Astrocyte (in vitro differentiated cells and primary cell): Measurements from ENCODE around the gene HSP90AA1. TPM values are rescaled to one million over a fixed set of nuclear protein-coding genes. Genes with fewer than 3 reads are reported as not detected.

ENCODE experiments used
- DNase-seq: peaks from one replicate; pipeline ENCODE4 v3.0.0-alpha.2; 2010; ENCODE audit warnings: low read depth
- FAIRE-seq: peaks from 2 replicates; lab custom pipeline; 2011; peaks lifted over from hg19 to GRCh38; lab: Jason Lieb, UNC
- H2AFZ ChIP-seq: 2 replicates; pipeline ENCODE4 v1.6.0; 2012; ENCODE audit warnings: low read depth, low read length, inconsistent platforms
- H3K27ac ChIP-seq: 2 replicates; pipeline ENCODE4 v1.5.1; 2011; ENCODE audit warnings: low read depth, low read length, inconsistent platforms
- H3K27me3 ChIP-seq: 2 replicates; pipeline ENCODE4 v1.6.0; 2011; ENCODE audit warnings: low read length, inconsistent platforms; ENCODE audit not compliant: insufficient read depth
- H3K36me3 ChIP-seq: 2 replicates; pipeline ENCODE4 v1.5.1; 2011; ENCODE audit warnings: low read length, inconsistent platforms; ENCODE audit not compliant: insufficient read depth
- H3K4me1 ChIP-seq: 2 replicates; pipeline ENCODE4 v1.5.1; 2011; ENCODE audit warnings: low read length, inconsistent platforms; ENCODE audit not compliant: insufficient read depth
- H3K4me2 ChIP-seq: 2 replicates; pipeline ENCODE4 v1.6.0; 2012; ENCODE audit warnings: low read length, inconsistent platforms
- H3K4me3 ChIP-seq: 2 replicates; pipeline ENCODE4 v1.5.1; 2011; ENCODE audit warnings: low read depth, mild to moderate bottlenecking, low read length, inconsistent platforms; ENCODE audit not compliant: insufficient read depth
- H3K79me2 ChIP-seq: 2 replicates; pipeline ENCODE4 v1.6.0; 2012; ENCODE audit warnings: mild to moderate bottlenecking, low read length, inconsistent platforms; ENCODE audit not compliant: insufficient read depth
- H3K9ac ChIP-seq: 2 replicates; pipeline ENCODE4 v1.6.0; 2012; ENCODE audit warnings: mild to moderate bottlenecking, low read length, inconsistent platforms
- H3K9me3 ChIP-seq: 2 replicates; pipeline ENCODE4 v1.5.1; 2012; ENCODE audit warnings: low read depth, mild to moderate bottlenecking, low read length, inconsistent platforms; ENCODE audit not compliant: insufficient read depth
- H4K20me1 ChIP-seq: 2 replicates; pipeline ENCODE4 v1.6.0; 2012; ENCODE audit warnings: low read length, inconsistent platforms; ENCODE audit not compliant: insufficient read depth
- H3K27ac Mint-ChIP-seq: one replicate; pipeline ENCODE4 v1.8.0; 2021; ENCODE audit warnings: mild to moderate bottlenecking, mixed read lengths; ENCODE audit not compliant: unreplicated experiment
- H3K27me3 Mint-ChIP-seq: one replicate; pipeline ENCODE4 v1.8.0; 2021; ENCODE audit warnings: low read depth, mixed read lengths; ENCODE audit not compliant: unreplicated experiment
- H3K36me3 Mint-ChIP-seq: one replicate; pipeline ENCODE4 v1.8.0; 2021; ENCODE audit warnings: low read depth, mixed read lengths; ENCODE audit not compliant: unreplicated experiment
- H3K4me1 Mint-ChIP-seq: one replicate; pipeline ENCODE4 v1.8.0; 2021; ENCODE audit warnings: low read depth, mixed read lengths; ENCODE audit not compliant: unreplicated experiment
- H3K4me3 Mint-ChIP-seq: one replicate; pipeline ENCODE4 v1.8.0; 2021; ENCODE audit warnings: mild to moderate bottlenecking, moderate library complexity, mixed read lengths; ENCODE audit not compliant: unreplicated experiment
- H3K9me3 Mint-ChIP-seq: one replicate; pipeline ENCODE4 v1.8.0; 2021; ENCODE audit warnings: mild to moderate bottlenecking, mixed read lengths; ENCODE audit not compliant: unreplicated experiment
- EZH2 ChIP-seq: IDR thresholded peaks from 2 replicates; pipeline ENCODE4 v1.6.1; 2012; ENCODE audit warnings: mild to moderate bottlenecking, low read length, inconsistent platforms; ENCODE audit not compliant: insufficient read depth
- total RNA-seq: library from RNA; stranded (reverse); gene quantifications from 2 replicates; pipeline ENCODE4 v1.2.1, GENCODE V29; 2021
- TF ChIP-seq, protein P1 (sequence below): IDR thresholded peaks from 2 replicates; pipeline ENCODE4 v1.5.1; 2011; ENCODE audit warnings: low read depth, mild to moderate bottlenecking, inconsistent platforms, low read length, moderate library complexity; ENCODE audit not compliant: insufficient read depth

HSP90AA1 gene
- total RNA-seq, 1 donor from 2014 or later, result 428 TPM

GRCh38 chr14:102034301-102034700 is 52.5 kb downstream of the HSP90AA1 start:
- Histone ChIP-seq H3K4me3 (no peak overlapping the region), H3K9me3 (no peaks in the 10 kb centered on the region), H3K27me3 (no peaks in the 10 kb centered on the region), H4K20me1 (peaks cover 43% of the 10 kb centered on the region), H3K4me2 (no peak overlapping the region), H2AFZ (no peak overlapping the region), H3K79me2 (peaks cover 25% of the 10 kb centered on the region), H3K27ac (no peak overlapping the region), H3K4me1 (peaks cover 5% of the 10 kb centered on the region), H3K36me3 (peaks cover 82% of the 10 kb centered on the region), H3K9ac (no peak overlapping the region)
- TF ChIP-seq EZH2, result no peak
- TF ChIP-seq, protein P1, sequence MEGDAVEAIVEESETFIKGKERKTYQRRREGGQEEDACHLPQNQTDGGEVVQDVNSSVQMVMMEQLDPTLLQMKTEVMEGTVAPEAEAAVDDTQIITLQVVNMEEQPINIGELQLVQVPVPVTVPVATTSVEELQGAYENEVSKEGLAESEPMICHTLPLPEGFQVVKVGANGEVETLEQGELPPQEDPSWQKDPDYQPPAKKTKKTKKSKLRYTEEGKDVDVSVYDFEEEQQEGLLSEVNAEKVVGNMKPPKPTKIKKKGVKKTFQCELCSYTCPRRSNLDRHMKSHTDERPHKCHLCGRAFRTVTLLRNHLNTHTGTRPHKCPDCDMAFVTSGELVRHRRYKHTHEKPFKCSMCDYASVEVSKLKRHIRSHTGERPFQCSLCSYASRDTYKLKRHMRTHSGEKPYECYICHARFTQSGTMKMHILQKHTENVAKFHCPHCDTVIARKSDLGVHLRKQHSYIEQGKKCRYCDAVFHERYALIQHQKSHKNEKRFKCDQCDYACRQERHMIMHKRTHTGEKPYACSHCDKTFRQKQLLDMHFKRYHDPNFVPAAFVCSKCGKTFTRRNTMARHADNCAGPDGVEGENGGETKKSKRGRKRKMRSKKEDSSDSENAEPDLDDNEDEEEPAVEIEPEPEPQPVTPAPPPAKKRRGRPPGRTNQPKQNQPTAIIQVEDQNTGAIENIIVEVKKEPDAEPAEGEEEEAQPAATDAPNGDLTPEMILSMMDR, result no peak
- Mint-ChIP-seq H3K4me1 (peaks cover 7% of the 10 kb centered on the region), H3K27ac (peak overlapping the region; percentile 36), H3K27me3 (no peaks in the 10 kb centered on the region), H3K4me3 (no peak overlapping the region), H3K36me3 (peaks cover 36% of the 10 kb centered on the region), H3K9me3 (no peaks in the 10 kb centered on the region)
- DNase-seq (no peak), FAIRE-seq (no peak)

DNA sequence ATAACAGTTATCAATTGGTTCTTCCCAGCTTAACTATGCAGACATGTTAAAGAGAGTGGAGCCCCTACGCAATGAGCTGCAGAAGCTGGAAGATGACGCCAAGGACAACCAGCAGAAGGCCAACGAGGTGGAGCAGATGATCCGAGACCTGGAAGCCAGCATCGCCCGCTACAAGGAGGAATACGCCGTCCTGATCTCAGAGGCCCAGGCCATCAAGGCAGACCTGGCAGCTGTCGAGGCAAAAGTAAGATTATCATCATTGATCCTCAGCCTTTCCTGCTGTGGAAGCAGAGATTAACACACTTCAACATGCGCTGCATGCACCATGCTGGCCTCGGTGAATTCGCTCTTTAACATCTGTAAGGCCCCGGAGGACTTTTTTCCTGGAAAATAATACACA is 53.6 kb downstream of the HSP90AA1 start:
- H3K27me3 ChIP-seq, result no peaks in the 10 kb centered on the region
- Mint-ChIP-seq H3K36me3 (peaks cover 41% of the 10 kb centered on the region), H3K4me3 (no peak overlapping the region), H3K9me3 (no peaks in the 10 kb centered on the region), H3K27me3 (no peaks in the 10 kb centered on the region), H3K4me1 (peaks cover 17% of the 10 kb centered on the region), H3K27ac (no peak overlapping the region)
- peaks cover 45% of the 10 kb centered on the region for H4K20me1 ChIP-seq
- TF ChIP-seq, protein P1, result no peak
- TF ChIP-seq EZH2, result no peak
- no peaks in the 10 kb centered on the region for H3K9me3 ChIP-seq
- no peak for DNase-seq
- H3K4me2 ChIP-seq, result no peak overlapping the region
- H3K9ac ChIP-seq, result no peak overlapping the region
- H3K27ac ChIP-seq, result no peak overlapping the region
- H3K36me3 ChIP-seq, result peaks cover 74% of the 10 kb centered on the region
- peaks cover 22% of the 10 kb centered on the region for H3K79me2 ChIP-seq
- H3K4me3 ChIP-seq, result no peak overlapping the region
- no peak overlapping the region for H2AFZ ChIP-seq
- FAIRE-seq, result no peak
- peaks cover 16% of the 10 kb centered on the region for H3K4me1 ChIP-seq

Other genes with a start within 250 kb of the HSP90AA1 start
- 561 and 591 TPM in 2 replicates for gene DYNC1H1, start 122.5 kb downstream of the HSP90AA1 start, total RNA-seq
- gene WDR20, start 52.9 kb upstream of the HSP90AA1 start, total RNA-seq, result 22.4 and 23.6 TPM in 2 replicates
- 8.3 and 9.3 TPM in 2 replicates for gene MOK, start 218.1 kb upstream of the HSP90AA1 start, total RNA-seq
- 7.8 and 8.0 TPM in 2 replicates for gene ZNF839, start 232.7 kb upstream of the HSP90AA1 start, total RNA-seq